ENCODE measurements around the gene AQP3. TPM values are rescaled to one million over a fixed set of nuclear protein-coding genes. Genes with fewer than 3 reads are reported as not detected.
"Not testable (repeated sequence)": the region's sequence is repeated elsewhere in the genome, so short reads cannot be mapped to it uniquely, and the experiment has no call there.

The AQP3 gene
- total RNA-seq, 2 experiments from 2014 or later, result 99.8 to 106 TPM

DNA sequence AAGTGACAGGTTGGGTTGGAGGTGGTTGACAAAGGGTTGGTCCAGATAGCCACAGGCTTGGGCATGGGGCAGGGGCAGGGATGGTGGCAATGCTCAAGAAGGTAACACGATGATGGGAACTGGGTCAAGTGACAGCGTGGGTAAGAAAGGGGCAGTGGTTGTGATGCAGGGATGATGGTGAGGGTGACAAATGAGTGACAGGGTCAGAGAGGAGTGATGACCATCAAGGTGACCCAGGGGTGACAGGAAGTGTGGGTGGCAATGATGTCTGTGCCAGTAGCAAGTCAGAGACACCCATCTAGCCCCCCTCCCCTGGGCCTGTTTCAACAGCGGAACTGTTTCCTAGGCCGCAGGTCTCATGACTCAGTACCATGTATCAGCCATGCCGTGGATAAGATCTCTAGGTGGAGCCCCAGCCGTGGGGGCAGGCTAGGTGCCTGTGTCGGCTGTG, 20.5 kb downstream of the AQP3 start:
- Mint-ChIP-seq H3K27me3 (no peaks in the 10 kb centered on the region), H3K9me3 (no peaks in the 10 kb centered on the region), H3K36me3 (ENCODE audit: low read depth) (no peaks in the 10 kb centered on the region), H3K27ac (no peak overlapping the region), H3K4me1 (ENCODE audit: low read depth) (no peaks in the 10 kb centered on the region), H3K4me3 (no peak overlapping the region)
- Histone ChIP-seq H3K27me3 (ENCODE audit: control insufficient read depth in 1 of 2, insufficient read depth in 2 of 2, low read length in 2 of 2) (no peaks in the 10 kb centered on the region), H3K9me3 (ENCODE audit: control insufficient read depth in 1 of 2, insufficient read depth in 1 of 2, low read length in 2 of 2) (no peaks in the 10 kb centered on the region), H3K4me3 (ENCODE audit: low read length) (no peak overlapping the region), H3K36me3 (ENCODE audit: insufficient read depth, low read length) (no peaks in the 10 kb centered on the region), H3K27ac (ENCODE audit: low read depth in 1 of 2, low read length in 2 of 2) (no peak overlapping the region), H3K4me1 (ENCODE audit: insufficient read depth, low read length) (no peaks in the 10 kb centered on the region)
- CTCF ChIA-PET, result no interaction called here
- ATAC-seq (ENCODE audit: poor library complexity), result peak; percentile 51
- TF ChIP-seq, protein P1, sequence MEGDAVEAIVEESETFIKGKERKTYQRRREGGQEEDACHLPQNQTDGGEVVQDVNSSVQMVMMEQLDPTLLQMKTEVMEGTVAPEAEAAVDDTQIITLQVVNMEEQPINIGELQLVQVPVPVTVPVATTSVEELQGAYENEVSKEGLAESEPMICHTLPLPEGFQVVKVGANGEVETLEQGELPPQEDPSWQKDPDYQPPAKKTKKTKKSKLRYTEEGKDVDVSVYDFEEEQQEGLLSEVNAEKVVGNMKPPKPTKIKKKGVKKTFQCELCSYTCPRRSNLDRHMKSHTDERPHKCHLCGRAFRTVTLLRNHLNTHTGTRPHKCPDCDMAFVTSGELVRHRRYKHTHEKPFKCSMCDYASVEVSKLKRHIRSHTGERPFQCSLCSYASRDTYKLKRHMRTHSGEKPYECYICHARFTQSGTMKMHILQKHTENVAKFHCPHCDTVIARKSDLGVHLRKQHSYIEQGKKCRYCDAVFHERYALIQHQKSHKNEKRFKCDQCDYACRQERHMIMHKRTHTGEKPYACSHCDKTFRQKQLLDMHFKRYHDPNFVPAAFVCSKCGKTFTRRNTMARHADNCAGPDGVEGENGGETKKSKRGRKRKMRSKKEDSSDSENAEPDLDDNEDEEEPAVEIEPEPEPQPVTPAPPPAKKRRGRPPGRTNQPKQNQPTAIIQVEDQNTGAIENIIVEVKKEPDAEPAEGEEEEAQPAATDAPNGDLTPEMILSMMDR (IDR thresholded peaks at IDR 0.05), result no peak
- peak in 4 of 14 experiments; percentile 27 to 59 (median 39) for DNase-seq
- POLR2A ChIA-PET, result no interaction called here
- intact Hi-C loops (cut with DNase I, micrococcal nuclease), result no loop called here

DNA sequence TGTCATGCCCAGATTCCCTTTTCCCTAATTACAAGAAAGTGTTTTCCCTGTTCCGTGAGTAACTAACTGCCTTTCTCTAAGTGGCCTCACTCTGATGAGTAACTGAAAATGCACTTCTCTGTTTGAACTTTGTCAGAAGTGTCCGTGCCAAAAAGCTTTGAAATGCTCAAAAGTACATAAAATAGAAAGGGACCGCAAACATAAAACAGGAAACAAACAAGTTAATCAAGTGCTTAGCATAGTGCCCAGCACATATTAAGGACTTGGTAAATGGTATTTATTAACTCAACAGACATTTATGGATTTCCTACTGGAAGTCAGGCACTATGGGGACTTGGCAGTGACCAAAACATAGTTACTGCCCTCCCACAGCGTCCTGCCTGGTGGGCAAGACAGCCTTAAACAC, 22.3 kb downstream of the AQP3 start:
- Histone ChIP-seq H3K9me3 (ENCODE audit: control insufficient read depth in 1 of 2, insufficient read depth in 1 of 2, low read length in 2 of 2) (no peaks in the 10 kb centered on the region), H3K27ac (ENCODE audit: low read depth in 1 of 2, low read length in 2 of 2) (no peak overlapping the region), H3K27me3 (ENCODE audit: control insufficient read depth in 1 of 2, insufficient read depth in 2 of 2, low read length in 2 of 2) (no peaks in the 10 kb centered on the region), H3K4me3 (ENCODE audit: low read length) (no peak overlapping the region), H3K4me1 (ENCODE audit: insufficient read depth, low read length) (peaks cover 2% of the 10 kb centered on the region), H3K36me3 (ENCODE audit: insufficient read depth, low read length) (no peaks in the 10 kb centered on the region)
- ChIA-PET CTCF (no interaction called here), POLR2A (no interaction called here)
- Mint-ChIP-seq H3K4me3 (no peak overlapping the region), H3K36me3 (ENCODE audit: low read depth) (no peaks in the 10 kb centered on the region), H3K4me1 (ENCODE audit: low read depth) (no peaks in the 10 kb centered on the region), H3K9me3 (no peaks in the 10 kb centered on the region), H3K27ac (no peak overlapping the region), H3K27me3 (no peaks in the 10 kb centered on the region)
- no peak for ATAC-seq (ENCODE audit: poor library complexity)
- intact Hi-C loops (cut with DNase I, micrococcal nuclease), result no loop called here
- TF ChIP-seq, protein P1 (IDR thresholded peaks at IDR 0.05), result no peak
- DNase-seq, result no peak

DNA sequence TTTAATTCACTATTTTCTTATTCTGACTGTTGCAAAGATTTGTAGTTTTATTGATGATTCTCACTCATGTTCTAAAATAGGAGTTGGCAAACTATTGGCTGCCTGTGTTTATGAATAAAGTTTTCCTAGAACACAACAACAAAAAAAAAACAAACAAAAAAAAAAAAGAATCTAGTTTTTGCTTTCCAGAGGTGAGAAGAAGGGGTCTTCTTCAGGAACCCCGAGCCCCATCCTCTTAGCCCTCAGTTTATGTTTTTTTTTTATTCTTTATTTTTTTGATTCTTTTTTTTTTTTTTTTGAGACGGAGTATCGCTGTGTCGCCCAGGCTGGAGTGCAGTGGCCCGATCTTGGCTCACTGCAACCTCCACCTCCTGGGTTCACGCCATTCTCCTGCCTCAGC, 22.9 kb downstream of the AQP3 start:
- DNase-seq; H3K9me3 Mint-ChIP-seq; H3K27ac Mint-ChIP-seq; H3K27me3 Mint-ChIP-seq; H3K4me1 ChIP-seq (ENCODE audit: insufficient read depth, low read length); CTCF ChIA-PET; POLR2A ChIA-PET; H3K4me3 ChIP-seq (ENCODE audit: low read length); H3K27ac ChIP-seq (ENCODE audit: low read depth in 1 of 2, low read length in 2 of 2); ATAC-seq (ENCODE audit: poor library complexity); H3K36me3 ChIP-seq (ENCODE audit: insufficient read depth, low read length); H3K9me3 ChIP-seq (ENCODE audit: control insufficient read depth in 1 of 2, insufficient read depth in 1 of 2, low read length in 2 of 2); H3K4me1 Mint-ChIP-seq (ENCODE audit: low read depth); H3K36me3 Mint-ChIP-seq (ENCODE audit: low read depth); H3K4me3 Mint-ChIP-seq; H3K27me3 ChIP-seq (ENCODE audit: control insufficient read depth in 1 of 2, insufficient read depth in 2 of 2, low read length in 2 of 2); intact Hi-C loops (cut with DNase I, micrococcal nuclease): not testable (repeated sequence)

DNA sequence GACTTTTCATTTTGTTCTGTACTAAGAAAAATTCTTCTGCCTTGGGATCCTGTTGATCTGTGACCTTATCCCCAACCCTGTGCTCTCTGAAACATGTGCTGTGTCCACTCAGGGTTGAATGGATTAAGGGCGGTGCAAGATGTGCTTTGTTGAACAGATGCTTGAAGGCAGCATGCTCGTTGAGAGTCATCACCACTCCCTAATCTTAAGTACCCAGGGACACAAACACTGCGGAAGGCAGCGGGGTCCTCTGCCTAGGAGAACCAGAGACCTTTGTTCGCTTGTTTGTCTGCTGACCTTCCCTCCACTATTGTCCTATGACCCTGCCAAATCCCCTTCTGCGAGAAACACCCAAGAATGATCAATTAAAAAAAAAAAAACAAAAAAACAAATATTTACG, 23.4 kb downstream of the AQP3 start:
- H3K4me3 Mint-ChIP-seq; CTCF ChIA-PET; H3K27me3 Mint-ChIP-seq; H3K36me3 ChIP-seq (ENCODE audit: insufficient read depth, low read length); POLR2A ChIA-PET; H3K9me3 Mint-ChIP-seq; H3K4me1 ChIP-seq (ENCODE audit: insufficient read depth, low read length); DNase-seq; H3K27ac ChIP-seq (ENCODE audit: low read depth in 1 of 2, low read length in 2 of 2); intact Hi-C loops (cut with DNase I, micrococcal nuclease); H3K36me3 Mint-ChIP-seq (ENCODE audit: low read depth); ATAC-seq (ENCODE audit: poor library complexity); H3K27me3 ChIP-seq (ENCODE audit: control insufficient read depth in 1 of 2, insufficient read depth in 2 of 2, low read length in 2 of 2); H3K4me3 ChIP-seq (ENCODE audit: low read length); H3K4me1 Mint-ChIP-seq (ENCODE audit: low read depth); H3K27ac Mint-ChIP-seq; H3K9me3 ChIP-seq (ENCODE audit: control insufficient read depth in 1 of 2, insufficient read depth in 1 of 2, low read length in 2 of 2): not testable (repeated sequence)
